Kidney epithelial cell (primary cell): ENCODE measurements around the gene GPBP1. TPM values are rescaled to one million over a fixed set of nuclear protein-coding genes. Genes with fewer than 3 reads are reported as not detected.
A peak's percentile ranks its signal among the peaks of the same experiment; 100 is the strongest.
"Not testable (repeated sequence)": the region's sequence is repeated elsewhere in the genome, so short reads cannot be mapped to it uniquely, and the experiment has no call there.

Experiments used
- DNase-seq: peaks from one replicate; pipeline ENCODE4 v3.0.0-alpha.2; 2010; ENCODE audit warnings: low read depth
- H3K27me3 ChIP-seq: 2 replicates; pipeline ENCODE4 v1.6.0; 2011; ENCODE audit warnings: low read length; ENCODE audit not compliant: control insufficient read depth, insufficient read depth
- H3K36me3 ChIP-seq: 2 replicates; pipeline ENCODE4 v1.5.1; 2011; ENCODE audit warnings: low read length; ENCODE audit not compliant: control insufficient read depth, insufficient read depth
- H3K4me3 ChIP-seq: 2 replicates; pipeline ENCODE4 v1.5.1; 2011; ENCODE audit warnings: low read depth, mild to moderate bottlenecking, control low read depth, low read length
- CTCF ChIP-seq: IDR thresholded peaks from 2 replicates; pipeline ENCODE4 v1.5.1; 2011; ENCODE audit warnings: mild to moderate bottlenecking, moderate library complexity, low read length, control low read depth, inconsistent platforms; ENCODE audit not compliant: insufficient read depth, poor library complexity, severe bottlenecking
- total RNA-seq: library from RNA; depleted of rRNA; stranded (reverse); fragments of >200 nt; gene quantifications from 2 replicates; pipeline ENCODE4 v1.2.3, GENCODE V29; 2015

The GPBP1 gene
- total RNA-seq, 1 donor from 2014 or later: 45.9 TPM

GRCh38 chr5:57179262-57180200 lies 5.7 kb downstream of the GPBP1 start:
- no peak for TF ChIP-seq CTCF
- Histone ChIP-seq H3K27me3 (no peaks in the 10 kb centered on the region), H3K36me3 (no peaks in the 10 kb centered on the region), H3K4me3 (no peak overlapping the region)
- DNase-seq: no peak

GRCh38 chr5:57181154-57181553 lies 7.3 kb downstream of the GPBP1 start:
- H3K4me3 ChIP-seq: no peak overlapping the region
- H3K27me3 ChIP-seq: no peaks in the 10 kb centered on the region
- no peaks in the 10 kb centered on the region for H3K36me3 ChIP-seq
- no peak for DNase-seq
- no peak for TF ChIP-seq CTCF

- no peak for DNase-seq
- H3K4me3 ChIP-seq: no peak overlapping the region
- peak; percentile 3 for TF ChIP-seq CTCF
- H3K36me3 ChIP-seq: no peaks in the 10 kb centered on the region
- no peaks in the 10 kb centered on the region for H3K27me3 ChIP-seq
Measured at GRCh38 chr5:57184322-57184721, 10.5 kb downstream of the GPBP1 start.

- Histone ChIP-seq H3K27me3 (no peaks in the 10 kb centered on the region), H3K4me3 (no peak overlapping the region), H3K36me3 (no peaks in the 10 kb centered on the region)
- no peak for DNase-seq
- no peak for TF ChIP-seq CTCF
Measured at GRCh38 chr5:57185313-57185712, 11.5 kb downstream of the GPBP1 start.

GRCh38 chr5:57186194-57186593 lies 12.3 kb downstream of the GPBP1 start:
- no peaks in the 10 kb centered on the region for H3K27me3 ChIP-seq
- DNase-seq: no peak
- no peak overlapping the region for H3K4me3 ChIP-seq
- TF ChIP-seq CTCF: no peak
- no peaks in the 10 kb centered on the region for H3K36me3 ChIP-seq

GRCh38 chr5:57187977-57188376 lies 14.1 kb downstream of the GPBP1 start:
- not testable (repeated sequence) for DNase-seq, H3K4me3 ChIP-seq, H3K36me3 ChIP-seq, H3K27me3 ChIP-seq
